GM10248 (cell line): ENCODE measurements around the gene INPP4A.

ENCODE experiments used
- CTCF ChIA-PET: fragments of 300-600 bp; sonication (Branson Sonifier 250); formaldehyde crosslinking; extraction: SDS; loops from one replicate; lab custom pipeline; 2021; ENCODE audit warnings: antibody characterized with exemption; lab: Yijun Ruan, JAX
- POLR2A ChIA-PET: fragments of 350-650 bp; sonication (Branson Sonifier 250); formaldehyde crosslinking; extraction: SDS; loops from one replicate; lab custom pipeline; 2020; ENCODE audit warnings: antibody characterized with exemption; lab: Yijun Ruan, JAX
- DNase-seq: peaks from one replicate; pipeline ENCODE4 v3.0.0; 2012; ENCODE audit errors: extremely low spot score
- CTCF ChIP-seq: IDR thresholded peaks from 2 replicates; pipeline ENCODE4 v1.5.1; 2012; ENCODE audit warnings: mild to moderate bottlenecking, low read depth; ENCODE audit errors: extremely low read depth, missing control alignments, control extremely low read depth

Gene INPP4A

DNA sequence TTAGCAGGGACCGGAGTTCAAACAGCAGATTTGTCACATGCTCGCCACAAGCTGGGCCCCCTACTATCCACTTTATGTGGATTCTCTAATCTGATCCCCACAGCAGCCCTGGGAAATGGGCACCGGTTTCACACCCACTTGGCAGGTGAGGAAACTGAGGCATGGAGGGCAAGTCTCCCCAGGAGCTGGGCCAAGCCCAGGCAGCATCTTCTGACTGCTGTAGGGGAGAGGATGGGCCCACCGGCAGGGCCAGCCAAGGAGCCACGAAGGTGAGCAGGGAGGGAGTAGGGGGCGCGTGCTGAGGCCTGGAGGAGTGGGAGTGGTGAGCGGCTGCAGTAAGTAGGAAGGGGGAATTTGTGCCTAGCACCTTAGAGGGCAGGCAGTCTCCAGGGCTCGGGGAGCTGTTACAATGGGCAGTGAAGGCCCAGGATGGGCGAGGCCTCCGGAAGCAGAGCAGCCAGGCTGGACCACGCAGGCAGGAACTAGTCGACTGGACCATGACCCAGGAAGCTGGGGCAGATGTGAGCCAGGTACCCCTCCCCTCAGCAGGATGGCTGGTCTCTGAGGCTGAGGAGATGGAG, 126.6 kb downstream of the INPP4A start:
- no peak for TF ChIP-seq CTCF
- DNase-seq = no peak
- CTCF ChIA-PET = interaction anchor here (0.9 to 5.4 kb wide), 4 partner anchors 7 to 31 kb away, joined by 3 to 54 read pairs (median 16); no protein-coding TSS in a partner anchor
- POLR2A ChIA-PET = interaction anchor here (0.7 kb wide), 1 partner anchor 159 kb away, joined by 3 read pairs; no protein-coding TSS in a partner anchor

GRCh38 chr2:98571796-98572195, 127.1 kb downstream of the INPP4A start:
- no peak for TF ChIP-seq CTCF
- no peak for DNase-seq
- ChIA-PET POLR2A (interaction anchor here (0.7 kb wide), 1 partner anchor 160 kb away, joined by 3 read pairs; no protein-coding TSS in a partner anchor), CTCF (interaction anchor here (0.9 to 5.4 kb wide), 3 partner anchors 12 to 14 kb away, joined by 3 to 54 read pairs (median 3); no protein-coding TSS in a partner anchor)

GRCh38 chr2:98572211-98572610, 127.6 kb downstream of the INPP4A start:
- no peak for DNase-seq
- ChIA-PET POLR2A (interaction anchor here (0.7 kb wide), 1 partner anchor 160 kb away, joined by 3 read pairs; no protein-coding TSS in a partner anchor), CTCF (interaction anchor here (1.3 to 5.4 kb wide), 3 partner anchors 11 to 159 kb away, joined by 3 to 54 read pairs (median 4); no protein-coding TSS in a partner anchor)
- no peak for TF ChIP-seq CTCF

GRCh38 chr2:98572676-98573075, 128.0 kb downstream of the INPP4A start:
- no peak for TF ChIP-seq CTCF
- no peak for DNase-seq
- ChIA-PET POLR2A (no interaction called here), CTCF (interaction anchor here (1.3 to 5.4 kb wide), 3 partner anchors 11 to 160 kb away, joined by 3 to 54 read pairs (median 4); no protein-coding TSS in a partner anchor)

DNA sequence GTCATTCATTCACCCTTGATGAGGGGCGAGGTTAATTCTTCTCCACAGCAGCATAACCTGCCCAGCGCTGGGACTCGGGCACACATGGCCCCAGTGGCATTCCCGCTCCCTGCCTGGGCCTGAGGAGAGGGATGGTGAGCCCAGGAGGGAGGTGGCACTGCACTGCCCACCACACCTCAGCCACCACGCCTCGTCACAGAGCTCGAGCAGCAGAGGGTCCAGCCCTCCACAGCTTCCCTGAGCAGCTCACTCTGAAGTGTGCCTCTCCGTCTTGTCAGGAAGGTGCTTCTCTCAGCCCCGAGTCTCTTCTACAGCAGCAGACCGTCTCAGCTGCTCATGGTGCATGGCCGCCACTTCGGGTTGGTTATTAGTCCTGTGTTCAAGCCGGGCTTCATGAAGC, 128.8 kb downstream of the INPP4A start:
- no peak for DNase-seq
- ChIA-PET POLR2A (no interaction called here), CTCF (interaction anchor here (1.4 to 1.9 kb wide), 2 partner anchors 16 to 161 kb away, joined by 3 to 4 read pairs; no protein-coding TSS in a partner anchor)
- TF ChIP-seq CTCF = no peak

DNA sequence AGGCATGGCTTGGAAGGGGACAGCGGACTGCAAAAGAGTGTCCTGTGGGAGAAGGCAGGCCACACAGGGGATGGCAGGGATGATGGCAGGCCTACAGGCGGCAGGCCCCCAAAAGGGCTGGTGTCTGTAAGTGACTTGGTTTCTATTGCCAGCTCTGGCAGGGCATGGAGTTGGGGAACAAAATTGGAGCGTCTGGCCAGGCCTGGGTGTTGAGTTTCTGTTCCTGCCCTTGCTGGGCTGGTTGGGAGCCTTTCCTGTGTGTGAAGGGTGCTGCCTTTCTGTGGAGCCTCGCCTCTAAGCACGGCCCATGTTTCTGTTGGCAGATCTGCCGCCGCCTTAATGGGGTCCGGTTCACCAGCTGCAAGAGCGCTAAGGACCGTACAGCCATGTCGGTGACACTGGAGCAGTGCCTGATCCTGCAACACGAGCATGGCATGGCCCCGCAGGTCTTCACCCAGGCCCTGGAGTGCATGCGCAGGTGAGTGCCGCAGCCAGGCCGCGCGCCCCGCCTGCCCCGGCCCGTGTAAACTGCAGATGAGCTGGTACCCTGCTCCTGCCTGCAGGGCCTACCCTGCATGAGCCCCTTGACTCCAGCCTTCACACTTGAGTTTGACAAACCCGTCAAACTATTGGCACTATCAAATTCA, 132.1 kb downstream of the INPP4A start:
- no peak for TF ChIP-seq CTCF
- CTCF ChIA-PET = interaction anchor here (1.6 to 4.7 kb wide), 2 partner anchors 8 to 489 kb away, joined by 3 to 30 read pairs; no protein-coding TSS in a partner anchor
- DNase-seq = no peak
- POLR2A ChIA-PET = no interaction called here
